ENCODE measurements around the gene SLC16A5. TPM values are rescaled to one million over a fixed set of nuclear protein-coding genes. Genes with fewer than 3 reads are reported as not detected.

Gene SLC16A5
- polyA plus RNA-seq, 1 donor from 2014 or later, result not detected

DNA sequence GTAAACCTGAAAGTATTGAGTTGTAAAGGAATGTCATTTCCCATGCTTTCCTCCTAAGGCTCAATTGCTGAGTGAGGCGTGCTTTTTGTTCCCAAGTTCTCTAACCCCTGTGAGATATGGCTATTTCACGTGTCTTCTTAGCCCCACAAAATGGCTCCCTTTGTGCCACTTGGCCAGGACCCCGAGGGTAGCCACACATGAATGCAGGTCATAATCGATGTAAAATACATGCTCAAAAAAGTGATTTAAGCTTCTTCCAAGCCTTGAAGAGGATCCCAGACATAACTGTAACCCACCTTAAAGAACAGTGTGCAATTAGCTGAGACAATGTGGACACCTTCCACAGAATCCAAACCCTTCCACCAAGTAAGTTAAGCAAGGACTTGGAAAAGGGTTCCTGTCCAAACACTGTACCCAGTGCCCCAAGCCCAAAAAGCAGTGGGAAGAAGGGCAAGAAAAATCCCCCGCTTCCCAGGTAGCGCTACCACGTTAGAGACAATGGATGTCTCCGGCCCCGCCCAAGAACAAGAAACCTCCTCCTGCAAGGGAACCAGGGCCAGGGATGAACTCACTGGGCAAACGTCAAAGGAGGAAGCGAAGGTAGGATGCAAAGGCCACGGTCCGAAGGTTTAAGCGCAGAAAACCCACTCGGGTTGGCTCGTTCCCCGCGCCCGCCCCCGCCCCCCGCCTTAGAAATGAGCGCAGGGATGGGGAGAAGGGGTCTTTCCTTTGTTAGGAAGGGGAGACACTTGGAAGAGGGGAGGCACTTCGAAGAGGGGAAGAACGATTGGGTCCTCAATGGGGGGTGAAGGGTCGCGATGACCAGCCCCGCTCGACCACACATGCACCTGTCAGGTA, 65.4 kb downstream of the SLC16A5 start:
- Histone ChIP-seq H3K27me3 (ENCODE audit: insufficient read depth, low read depth, low read length) (no peaks in the 10 kb centered on the region), H2AFZ (ENCODE audit: low read depth, low read length) (peak overlapping the region; percentile 21), H3K9me2 (ENCODE audit: insufficient read depth, low read length) (no peaks in the 10 kb centered on the region), H3K36me3 (ENCODE audit: insufficient read depth, low read length) (peaks cover 6% of the 10 kb centered on the region), H3K9me3 (ENCODE audit: low read length) (no peaks in the 10 kb centered on the region), H4K20me1 (ENCODE audit: insufficient read depth) (peaks cover 17% of the 10 kb centered on the region), H3K79me2 (replicated peaks; ENCODE audit: insufficient read depth, low read length) (peaks cover 60% of the 10 kb centered on the region), H3K9ac (ENCODE audit: low read length) (peak overlapping the region; percentile 100), H3K27ac (ENCODE audit: low read length) (peak overlapping the region; percentile 100), H3K4me3 (ENCODE audit: low read length) (peak overlapping the region; percentile 100), H3K4me2 (ENCODE audit: low read length) (peak overlapping the region; percentile 82), H3F3A (ENCODE audit: insufficient read depth, low read length, poor library complexity, severe bottlenecking) (peaks cover 6% of the 10 kb centered on the region)
- TF ChIP-seq EZH2 (IDR thresholded peaks at IDR 0.05; ENCODE audit: borderline replicate concordance, insufficient read depth, low read length, poor library complexity, severe bottlenecking) (no peak), EP300 (conservative IDR thresholded peaks at IDR 0.05; ENCODE audit: poor library complexity, severe bottlenecking) (no peak), REST (IDR thresholded peaks at IDR 0.05; ENCODE audit: borderline replicate concordance) (peak; percentile 96), RAD21 (conservative IDR thresholded peaks at IDR 0.05) (no peak), MXI1 (conservative IDR thresholded peaks at IDR 0.05; ENCODE audit: poor library complexity, severe bottlenecking) (peak; percentile 91), SMC3 (conservative IDR thresholded peaks at IDR 0.05; ENCODE audit: poor library complexity) (peak; percentile 11), POLR2AphosphoS5 (IDR thresholded peaks at IDR 0.05) (peak; percentile 57), TAF1 (IDR thresholded peaks at IDR 0.05; ENCODE audit: low read depth) (peak; percentile 80), CTCF (IDR thresholded peaks at IDR 0.05; ENCODE audit: poor library complexity, severe bottlenecking) (no peak)

- peak overlapping the region; percentile 100 for H3K27ac ChIP-seq (ENCODE audit: low read length)
- peaks cover 11% of the 10 kb centered on the region for H4K20me1 ChIP-seq (ENCODE audit: insufficient read depth)
- no peaks in the 10 kb centered on the region for H3K27me3 ChIP-seq (ENCODE audit: insufficient read depth, low read depth, low read length)
Observed at GRCh38 chr17:75153780-75154194, 66.0 kb downstream of the SLC16A5 start.

More at GRCh38 chr17:75153780-75154194, 66.0 kb downstream of the SLC16A5 start:
- TF ChIP-seq TAF1 (IDR thresholded peaks at IDR 0.05; ENCODE audit: low read depth) (peak; percentile 18), RAD21 (conservative IDR thresholded peaks at IDR 0.05) (no peak)
- peak overlapping the region; percentile 21 for H2AFZ ChIP-seq (ENCODE audit: low read depth, low read length)
- no peaks in the 10 kb centered on the region for H3K9me3 ChIP-seq (ENCODE audit: low read length)
- peak overlapping the region; percentile 100 for H3K4me3 ChIP-seq (ENCODE audit: low read length)
- H3K9ac ChIP-seq (ENCODE audit: low read length), result peak overlapping the region; percentile 100
- peaks cover 6% of the 10 kb centered on the region for H3K36me3 ChIP-seq (ENCODE audit: insufficient read depth, low read length)
- no peaks in the 10 kb centered on the region for H3K9me2 ChIP-seq (ENCODE audit: insufficient read depth, low read length)
- H3K79me2 ChIP-seq (replicated peaks; ENCODE audit: insufficient read depth, low read length), result peaks cover 54% of the 10 kb centered on the region
- H3F3A ChIP-seq (ENCODE audit: insufficient read depth, low read length, poor library complexity, severe bottlenecking), result peaks cover 6% of the 10 kb centered on the region
- H3K4me2 ChIP-seq (ENCODE audit: low read length), result no peak overlapping the region
